Measurements from ENCODE around the gene CMYA5.

CMYA5 gene

DNA sequence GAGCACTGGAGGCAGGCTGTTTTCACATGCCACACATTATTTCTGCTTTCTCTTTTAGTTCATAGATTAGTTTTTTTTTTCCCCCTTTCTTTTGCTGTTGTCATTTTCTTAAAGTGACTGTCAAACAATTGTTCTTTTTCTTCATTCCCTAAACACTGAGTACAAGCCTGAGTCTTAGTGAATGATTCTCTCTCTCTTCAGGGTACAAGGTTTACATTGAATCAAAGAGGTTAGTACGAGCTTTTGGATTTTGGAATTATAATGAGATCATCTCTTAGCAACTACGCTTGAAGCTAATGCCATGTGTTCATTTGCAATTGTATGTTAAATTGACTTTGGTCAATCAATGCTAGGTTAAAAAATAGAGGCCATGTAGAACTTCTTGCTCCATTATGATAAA is 125.1 kb downstream of the CMYA5 start:
- 88% methylated on average over 1 of the region's 2 CpGs; no CpG with 5 or more reads in 1 of the 2 experiments for WGBS, 2 experiments (ENCODE audit: insufficient coverage in 2 of 2)
- no peak overlapping the region for H3K4me3 ChIP-seq (ENCODE audit: extremely low read depth, insufficient read depth, low read length, poor library complexity, severe bottlenecking)
- no peaks in the 10 kb centered on the region for H3K36me3 ChIP-seq (ENCODE audit: control insufficient read depth, insufficient read depth, low read length)
- peaks cover 3% of the 10 kb centered on the region for H3K9me3 ChIP-seq (ENCODE audit: control insufficient read depth, low read length)
- no peaks in the 10 kb centered on the region for H3K4me1 ChIP-seq (ENCODE audit: control insufficient read depth, insufficient read depth, low read length, poor library complexity, severe bottlenecking)
- H3K27ac ChIP-seq (ENCODE audit: low read depth, low read length, severe bottlenecking), result no peak overlapping the region

DNA sequence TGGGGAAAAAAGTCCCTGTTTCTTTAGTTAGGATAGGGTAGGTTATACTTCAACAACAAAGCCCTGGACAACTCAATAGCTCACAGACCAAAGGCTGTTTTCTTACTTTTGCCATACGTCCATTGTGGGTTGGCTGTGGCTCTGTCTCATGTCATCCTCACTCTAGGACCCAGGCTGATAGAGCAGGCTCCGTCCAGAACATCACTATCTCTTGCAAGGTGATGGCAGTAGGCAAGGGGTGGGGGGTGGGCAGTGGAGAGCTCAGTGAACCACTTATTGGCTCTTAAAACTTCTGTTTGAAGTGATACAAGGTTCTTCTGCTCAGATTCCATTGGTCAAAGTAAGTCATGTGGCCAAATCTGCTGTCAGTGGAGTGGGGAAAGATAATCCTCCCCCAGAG is 126.4 kb downstream of the CMYA5 start:
- 100% methylated on average over 1 of the region's 2 CpGs; no CpG with 5 or more reads in 1 of the 2 experiments for WGBS, 2 experiments (ENCODE audit: insufficient coverage in 2 of 2)
- H3K9me3 ChIP-seq (ENCODE audit: control insufficient read depth, low read length), result peaks cover 3% of the 10 kb centered on the region
- no peak overlapping the region for H3K4me3 ChIP-seq (ENCODE audit: extremely low read depth, insufficient read depth, low read length, poor library complexity, severe bottlenecking)
- H3K27ac ChIP-seq (ENCODE audit: low read depth, low read length, severe bottlenecking), result no peak overlapping the region
- H3K4me1 ChIP-seq (ENCODE audit: control insufficient read depth, insufficient read depth, low read length, poor library complexity, severe bottlenecking), result no peaks in the 10 kb centered on the region
- no peaks in the 10 kb centered on the region for H3K36me3 ChIP-seq (ENCODE audit: control insufficient read depth, insufficient read depth, low read length)

- Histone ChIP-seq H3K27ac (ENCODE audit: low read depth, low read length, severe bottlenecking) (no peak overlapping the region), H3K36me3 (ENCODE audit: control insufficient read depth, insufficient read depth, low read length) (no peaks in the 10 kb centered on the region), H3K4me3 (ENCODE audit: extremely low read depth, insufficient read depth, low read length, poor library complexity, severe bottlenecking) (no peak overlapping the region), H3K4me1 (ENCODE audit: control insufficient read depth, insufficient read depth, low read length, poor library complexity, severe bottlenecking) (no peaks in the 10 kb centered on the region), H3K9me3 (ENCODE audit: control insufficient read depth, low read length) (peaks cover 3% of the 10 kb centered on the region)
- 86 to 100% methylated on average over 1 to 3 of the region's 5 CpGs for WGBS, 2 experiments (ENCODE audit: insufficient coverage in 2 of 2)
These were observed 131.0 kb downstream of the CMYA5 start for GRCh38 chr5:79820648-79821047.

GRCh38 chr5:79824444-79824843 is 134.8 kb downstream of the CMYA5 start:
- H3K4me1 ChIP-seq (ENCODE audit: control insufficient read depth, insufficient read depth, low read length, poor library complexity, severe bottlenecking), result no peaks in the 10 kb centered on the region
- 69 to 88% methylated on average over 2 of the region's 2 CpGs for WGBS, 2 experiments (ENCODE audit: insufficient coverage in 2 of 2)
- no peaks in the 10 kb centered on the region for H3K9me3 ChIP-seq (ENCODE audit: control insufficient read depth, low read length)
- H3K4me3 ChIP-seq (ENCODE audit: extremely low read depth, insufficient read depth, low read length, poor library complexity, severe bottlenecking), result no peak overlapping the region
- H3K36me3 ChIP-seq (ENCODE audit: control insufficient read depth, insufficient read depth, low read length), result no peaks in the 10 kb centered on the region
- no peak overlapping the region for H3K27ac ChIP-seq (ENCODE audit: low read depth, low read length, severe bottlenecking)

GRCh38 chr5:79825802-79826201 is 136.2 kb downstream of the CMYA5 start:
- Histone ChIP-seq H3K4me1 (ENCODE audit: control insufficient read depth, insufficient read depth, low read length, poor library complexity, severe bottlenecking) (no peaks in the 10 kb centered on the region), H3K9me3 (ENCODE audit: control insufficient read depth, low read length) (no peaks in the 10 kb centered on the region), H3K27ac (ENCODE audit: low read depth, low read length, severe bottlenecking) (no peak overlapping the region), H3K4me3 (ENCODE audit: extremely low read depth, insufficient read depth, low read length, poor library complexity, severe bottlenecking) (no peak overlapping the region), H3K36me3 (ENCODE audit: control insufficient read depth, insufficient read depth, low read length) (no peaks in the 10 kb centered on the region)
- WGBS, 2 experiments (ENCODE audit: insufficient coverage in 2 of 2), result no CpG with 5 or more reads among the region's 1 CpG

DNA sequence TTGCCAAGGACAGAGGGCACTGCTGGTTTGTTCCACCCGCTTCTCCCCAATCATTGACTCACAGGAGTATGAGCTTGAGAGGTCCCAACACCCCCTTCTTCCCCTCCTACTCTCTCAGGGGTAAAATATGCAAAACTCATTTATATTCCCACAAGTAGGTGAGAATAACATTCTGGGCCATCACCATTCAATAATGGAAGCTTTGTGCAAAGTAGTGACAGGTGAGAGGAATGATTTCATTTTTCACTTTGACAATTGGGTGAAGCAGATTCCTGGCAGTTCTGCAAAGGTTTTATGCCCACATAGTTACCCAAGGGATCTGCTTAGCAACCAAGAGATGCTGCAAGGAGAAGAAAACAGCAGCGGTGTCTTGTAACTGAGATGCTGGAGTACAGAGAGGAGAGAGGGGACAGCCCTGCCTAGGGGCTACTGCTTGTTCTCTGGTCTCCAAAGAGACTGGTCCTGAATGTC is 137.6 kb downstream of the CMYA5 start:
- Histone ChIP-seq H3K27ac (ENCODE audit: low read depth, low read length, severe bottlenecking) (no peak overlapping the region), H3K36me3 (ENCODE audit: control insufficient read depth, insufficient read depth, low read length) (no peaks in the 10 kb centered on the region), H3K9me3 (ENCODE audit: control insufficient read depth, low read length) (no peaks in the 10 kb centered on the region), H3K4me3 (ENCODE audit: extremely low read depth, insufficient read depth, low read length, poor library complexity, severe bottlenecking) (no peak overlapping the region), H3K4me1 (ENCODE audit: control insufficient read depth, insufficient read depth, low read length, poor library complexity, severe bottlenecking) (no peaks in the 10 kb centered on the region)
- WGBS, 2 experiments (ENCODE audit: insufficient coverage in 2 of 2), result 100% methylated on average over 1 to 2 of the region's 2 CpGs

DNA sequence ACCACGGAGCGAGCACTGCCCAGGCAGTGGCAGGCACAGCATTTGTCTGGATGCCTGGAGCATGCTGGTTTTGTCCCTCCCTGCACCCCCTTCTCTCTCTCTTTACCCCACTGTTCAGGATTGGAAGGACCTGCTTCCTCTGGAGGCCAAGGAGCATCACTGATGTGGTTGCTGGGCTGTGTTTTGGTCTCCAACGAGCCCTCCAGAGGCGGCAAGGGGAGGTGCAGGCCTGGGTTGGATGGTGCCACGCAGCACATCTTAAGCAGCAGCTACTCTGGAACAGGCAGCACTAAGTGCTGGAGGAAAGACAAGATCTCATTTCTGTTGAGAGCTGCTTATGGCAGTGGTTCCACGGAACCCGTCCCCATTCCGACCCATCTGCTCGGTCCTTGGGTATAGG is 139.6 kb downstream of the CMYA5 start:
- H3K9me3 ChIP-seq (ENCODE audit: control insufficient read depth, low read length), result no peaks in the 10 kb centered on the region
- H3K4me1 ChIP-seq (ENCODE audit: control insufficient read depth, insufficient read depth, low read length, poor library complexity, severe bottlenecking), result no peaks in the 10 kb centered on the region
- H3K4me3 ChIP-seq (ENCODE audit: extremely low read depth, insufficient read depth, low read length, poor library complexity, severe bottlenecking), result no peak overlapping the region
- 55 to 65% methylated on average over 7 to 9 of the region's 9 CpGs for WGBS, 2 experiments (ENCODE audit: insufficient coverage in 2 of 2)
- no peak overlapping the region for H3K27ac ChIP-seq (ENCODE audit: low read depth, low read length, severe bottlenecking)
- H3K36me3 ChIP-seq (ENCODE audit: control insufficient read depth, insufficient read depth, low read length), result no peaks in the 10 kb centered on the region

- Histone ChIP-seq H3K9me3 (ENCODE audit: control insufficient read depth, low read length) (no peaks in the 10 kb centered on the region), H3K36me3 (ENCODE audit: control insufficient read depth, insufficient read depth, low read length) (no peaks in the 10 kb centered on the region), H3K4me3 (ENCODE audit: extremely low read depth, insufficient read depth, low read length, poor library complexity, severe bottlenecking) (no peak overlapping the region), H3K4me1 (ENCODE audit: control insufficient read depth, insufficient read depth, low read length, poor library complexity, severe bottlenecking) (no peaks in the 10 kb centered on the region), H3K27ac (ENCODE audit: low read depth, low read length, severe bottlenecking) (no peak overlapping the region)
- 89 to 90% methylated on average over 3 to 6 of the region's 10 CpGs for WGBS, 2 experiments (ENCODE audit: insufficient coverage in 2 of 2)
These were observed 142.0 kb downstream of the CMYA5 start for GRCh38 chr5:79831381-79832309.

GRCh38 chr5:79832911-79833310 is 143.3 kb downstream of the CMYA5 start:
- Histone ChIP-seq H3K9me3 (ENCODE audit: control insufficient read depth, low read length) (no peaks in the 10 kb centered on the region), H3K36me3 (ENCODE audit: control insufficient read depth, insufficient read depth, low read length) (no peaks in the 10 kb centered on the region), H3K27ac (ENCODE audit: low read depth, low read length, severe bottlenecking) (no peak overlapping the region), H3K4me3 (ENCODE audit: extremely low read depth, insufficient read depth, low read length, poor library complexity, severe bottlenecking) (no peak overlapping the region), H3K4me1 (ENCODE audit: control insufficient read depth, insufficient read depth, low read length, poor library complexity, severe bottlenecking) (no peaks in the 10 kb centered on the region)
- 90 to 93% methylated on average over 4 of the region's 4 CpGs for WGBS, 2 experiments (ENCODE audit: insufficient coverage in 2 of 2)

DNA sequence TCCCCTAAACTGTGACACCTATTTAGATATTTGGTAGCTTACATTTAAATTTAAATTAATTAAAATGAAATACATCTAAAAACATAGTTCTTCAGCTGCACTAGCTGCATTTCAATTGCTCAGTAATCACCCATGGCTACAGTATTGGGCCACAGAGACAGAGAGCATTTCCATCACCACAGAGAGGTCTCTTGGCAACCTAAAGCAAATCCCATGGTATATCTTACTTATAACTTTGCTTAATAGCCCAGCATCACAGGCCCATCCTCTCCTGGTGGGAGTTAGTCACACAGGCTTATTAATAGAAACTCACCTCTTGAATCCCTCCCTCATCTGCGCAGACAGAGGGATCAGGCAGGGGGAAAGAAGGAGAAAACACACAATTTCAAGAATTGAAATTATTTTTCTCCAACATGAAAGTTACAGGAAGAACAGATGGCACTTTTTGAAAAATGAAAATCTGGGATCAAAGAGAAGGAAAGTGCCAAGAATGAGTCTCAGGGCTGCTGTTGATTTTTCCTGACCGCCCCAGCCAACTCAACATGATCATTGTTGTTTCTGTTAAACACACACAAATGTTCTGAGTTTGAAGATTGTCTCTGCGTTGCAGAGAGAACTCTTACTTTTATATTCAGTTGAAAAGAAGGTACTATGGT is 144.6 kb downstream of the CMYA5 start:
- Histone ChIP-seq H3K4me1 (ENCODE audit: control insufficient read depth, insufficient read depth, low read length, poor library complexity, severe bottlenecking) (no peaks in the 10 kb centered on the region), H3K36me3 (ENCODE audit: control insufficient read depth, insufficient read depth, low read length) (no peaks in the 10 kb centered on the region), H3K9me3 (ENCODE audit: control insufficient read depth, low read length) (no peaks in the 10 kb centered on the region), H3K27ac (ENCODE audit: low read depth, low read length, severe bottlenecking) (no peak overlapping the region), H3K4me3 (ENCODE audit: extremely low read depth, insufficient read depth, low read length, poor library complexity, severe bottlenecking) (no peak overlapping the region)
- WGBS, 2 experiments (ENCODE audit: insufficient coverage in 2 of 2), result no CpG with 5 or more reads among the region's 3 CpGs

Data from mesodermal cell (in vitro differentiated cells).